ENCODE results near the gene CUBN.
A peak's percentile ranks its signal among the peaks of the same experiment; 100 is the strongest.
"Not testable (repeated sequence)": the region's sequence is repeated elsewhere in the genome, so short reads cannot be mapped to it uniquely, and the experiment has no call there.

CUBN gene

GRCh38 chr10:16835228-16835627 is 294.4 kb downstream of the CUBN start:
- no peak overlapping the region for H3K4me3 ChIP-seq (ENCODE audit: low read depth, low read length)
- no peaks in the 10 kb centered on the region for H3K27me3 ChIP-seq (ENCODE audit: insufficient read depth, low read depth, severe bottlenecking)
- H3K9me3 ChIP-seq (ENCODE audit: severe bottlenecking) = no peaks in the 10 kb centered on the region
- TF ChIP-seq, protein P1, sequence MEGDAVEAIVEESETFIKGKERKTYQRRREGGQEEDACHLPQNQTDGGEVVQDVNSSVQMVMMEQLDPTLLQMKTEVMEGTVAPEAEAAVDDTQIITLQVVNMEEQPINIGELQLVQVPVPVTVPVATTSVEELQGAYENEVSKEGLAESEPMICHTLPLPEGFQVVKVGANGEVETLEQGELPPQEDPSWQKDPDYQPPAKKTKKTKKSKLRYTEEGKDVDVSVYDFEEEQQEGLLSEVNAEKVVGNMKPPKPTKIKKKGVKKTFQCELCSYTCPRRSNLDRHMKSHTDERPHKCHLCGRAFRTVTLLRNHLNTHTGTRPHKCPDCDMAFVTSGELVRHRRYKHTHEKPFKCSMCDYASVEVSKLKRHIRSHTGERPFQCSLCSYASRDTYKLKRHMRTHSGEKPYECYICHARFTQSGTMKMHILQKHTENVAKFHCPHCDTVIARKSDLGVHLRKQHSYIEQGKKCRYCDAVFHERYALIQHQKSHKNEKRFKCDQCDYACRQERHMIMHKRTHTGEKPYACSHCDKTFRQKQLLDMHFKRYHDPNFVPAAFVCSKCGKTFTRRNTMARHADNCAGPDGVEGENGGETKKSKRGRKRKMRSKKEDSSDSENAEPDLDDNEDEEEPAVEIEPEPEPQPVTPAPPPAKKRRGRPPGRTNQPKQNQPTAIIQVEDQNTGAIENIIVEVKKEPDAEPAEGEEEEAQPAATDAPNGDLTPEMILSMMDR (IDR thresholded peaks at IDR 0.05; ENCODE audit: low read depth, low read length) = no peak
- H3K27ac ChIP-seq = no peak overlapping the region
- DNase-seq = no peak
- no peaks in the 10 kb centered on the region for H3K36me3 ChIP-seq

DNA sequence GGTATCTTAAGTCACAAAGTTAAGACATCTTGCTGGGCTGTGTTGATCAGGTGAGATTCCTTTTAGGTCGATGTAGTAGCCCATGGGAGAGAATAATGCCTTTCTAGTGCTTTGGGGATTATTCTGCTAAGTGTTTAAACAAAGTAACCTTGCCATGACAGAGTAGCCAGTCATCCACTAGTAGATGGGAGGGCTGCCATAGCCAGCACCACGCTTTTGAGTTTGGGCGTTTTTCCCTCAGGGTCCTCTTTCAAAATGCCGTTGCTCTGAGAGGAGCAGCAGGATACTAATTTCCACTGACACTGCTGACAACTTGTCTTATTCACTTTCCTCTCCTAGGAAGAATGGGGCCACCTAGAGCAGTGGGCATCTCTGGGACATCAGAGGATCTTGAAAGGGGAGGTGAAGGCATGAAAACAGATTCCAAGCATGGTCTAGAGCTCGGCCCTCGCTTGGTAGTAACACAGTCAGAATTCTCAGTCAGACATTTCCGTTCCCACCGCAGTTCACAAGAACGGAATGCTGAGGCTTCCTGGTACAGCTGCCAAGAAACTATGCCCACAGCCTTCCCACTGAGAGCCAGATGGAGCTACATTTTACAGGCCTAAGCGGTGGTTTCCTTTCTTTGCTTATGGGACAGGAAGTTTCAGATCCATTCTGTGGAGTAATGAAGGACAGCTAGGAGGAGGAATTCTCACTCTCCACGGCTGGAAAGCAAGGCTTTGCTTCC is 297.1 kb downstream of the CUBN start:
- H3K27ac ChIP-seq = no peak overlapping the region
- no peaks in the 10 kb centered on the region for H3K36me3 ChIP-seq
- DNase-seq = no peak
- no peak overlapping the region for H3K4me3 ChIP-seq (ENCODE audit: low read depth, low read length)
- TF ChIP-seq, protein P1 (IDR thresholded peaks at IDR 0.05; ENCODE audit: low read depth, low read length) = no peak
- H3K9me3 ChIP-seq (ENCODE audit: severe bottlenecking) = no peaks in the 10 kb centered on the region
- no peaks in the 10 kb centered on the region for H3K27me3 ChIP-seq (ENCODE audit: insufficient read depth, low read depth, severe bottlenecking)

- H3K4me3 ChIP-seq (ENCODE audit: low read depth, low read length) = no peak overlapping the region
- no peaks in the 10 kb centered on the region for H3K27me3 ChIP-seq (ENCODE audit: insufficient read depth, low read depth, severe bottlenecking)
- no peaks in the 10 kb centered on the region for H3K9me3 ChIP-seq (ENCODE audit: severe bottlenecking)
- no peak for DNase-seq
- TF ChIP-seq, protein P1 (IDR thresholded peaks at IDR 0.05; ENCODE audit: low read depth, low read length) = no peak
- H3K36me3 ChIP-seq = no peaks in the 10 kb centered on the region
- no peak overlapping the region for H3K27ac ChIP-seq
Observed at GRCh38 chr10:16828701-16829175, 300.9 kb downstream of the CUBN start.

GRCh38 chr10:16828114-16828568 is 301.5 kb downstream of the CUBN start:
- no peak overlapping the region for H3K27ac ChIP-seq
- no peaks in the 10 kb centered on the region for H3K9me3 ChIP-seq (ENCODE audit: severe bottlenecking)
- H3K4me3 ChIP-seq (ENCODE audit: low read depth, low read length) = peak overlapping the region; percentile 33
- H3K36me3 ChIP-seq = no peaks in the 10 kb centered on the region
- DNase-seq = peak; percentile 38
- no peaks in the 10 kb centered on the region for H3K27me3 ChIP-seq (ENCODE audit: insufficient read depth, low read depth, severe bottlenecking)
- TF ChIP-seq, protein P1 (IDR thresholded peaks at IDR 0.05; ENCODE audit: low read depth, low read length) = 0 out of 2 replicates have a peak, but pooled peaks have one; percentile 15

- not testable (repeated sequence) for H3K36me3 ChIP-seq; H3K9me3 ChIP-seq (ENCODE audit: severe bottlenecking); H3K27ac ChIP-seq; H3K27me3 ChIP-seq (ENCODE audit: insufficient read depth, low read depth, severe bottlenecking)
- peak; percentile 11 for DNase-seq
- H3K4me3 ChIP-seq (ENCODE audit: low read depth, low read length) = peak overlapping the region; percentile 33
Observed at GRCh38 chr10:16827474-16827873, 302.1 kb downstream of the CUBN start.

DNA sequence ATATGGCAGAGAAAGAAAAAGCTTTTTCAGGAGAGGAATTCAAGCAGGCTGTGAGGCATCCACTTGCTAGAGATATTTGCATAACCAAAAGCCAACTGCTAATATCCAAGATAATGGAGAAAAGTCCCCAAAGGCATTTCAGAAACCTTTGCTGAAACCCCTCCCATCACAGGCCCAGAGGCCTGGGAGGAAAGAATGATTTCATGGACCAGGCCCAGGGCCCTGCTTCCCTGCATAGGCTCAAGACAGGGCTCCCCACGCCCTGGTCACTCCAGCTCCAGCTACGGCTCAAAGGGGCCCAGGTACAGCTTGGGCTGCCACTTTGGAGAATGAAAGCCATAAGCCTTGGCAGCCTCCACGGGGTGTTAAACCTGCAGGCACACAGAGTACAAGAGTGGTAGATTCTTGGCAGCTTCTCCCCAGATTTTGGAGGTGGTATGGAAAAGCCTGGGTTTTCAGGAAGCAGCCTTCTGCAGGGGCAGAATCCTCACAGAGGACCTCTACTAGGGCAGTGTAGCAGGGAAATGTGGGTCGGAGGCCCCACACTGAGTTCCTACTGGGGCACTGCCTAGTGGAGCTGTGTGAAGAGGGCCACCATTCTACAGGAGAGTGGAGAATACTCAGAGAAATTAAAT is 306.8 kb downstream of the CUBN start:
- Histone ChIP-seq H3K27ac (no peak overlapping the region), H3K4me3 (ENCODE audit: low read depth, low read length) (no peak overlapping the region), H3K36me3 (no peaks in the 10 kb centered on the region), H3K27me3 (ENCODE audit: insufficient read depth, low read depth, severe bottlenecking) (no peaks in the 10 kb centered on the region), H3K9me3 (ENCODE audit: severe bottlenecking) (no peaks in the 10 kb centered on the region)
- TF ChIP-seq, protein P1 (IDR thresholded peaks at IDR 0.05; ENCODE audit: low read depth, low read length) = no peak
- no peak for DNase-seq
